ENCODE results near the gene MAP3K9.

- TF ChIP-seq CTCF (conservative IDR thresholded peaks at IDR 0.05; ENCODE audit: low read length) (no peak), EZH2phosphoT487 (IDR thresholded peaks at IDR 0.05; ENCODE audit: borderline replicate concordance, low read depth, low read length) (no peak)
Observed at GRCh38 chr14:70700955-70701585, 108.2 kb downstream of the MAP3K9 start.

Measured in OCI-LY7 (cell line).